Osteocyte (in vitro differentiated cells): ENCODE data around the gene NGEF. TPM values are rescaled to one million over a fixed set of nuclear protein-coding genes. Genes with fewer than 3 reads are reported as not detected.

Experiments
- DNase-seq: peaks from one replicate; pipeline ENCODE4 v3.0.0; 2021; ENCODE audit warnings: mixed read lengths; ENCODE audit not compliant: unreplicated experiment; ENCODE audit errors: extremely low spot score
- H3K27ac Mint-ChIP-seq: one replicate; pipeline ENCODE4 v1.8.0; 2021; ENCODE audit warnings: mild to moderate bottlenecking, mixed read lengths; ENCODE audit not compliant: unreplicated experiment
- H3K27me3 Mint-ChIP-seq: one replicate; pipeline ENCODE4 v1.8.0; 2021; ENCODE audit warnings: mixed read lengths; ENCODE audit not compliant: unreplicated experiment
- H3K36me3 Mint-ChIP-seq: one replicate; pipeline ENCODE4 v1.8.0; 2021; ENCODE audit warnings: mixed read lengths; ENCODE audit not compliant: unreplicated experiment
- H3K4me1 Mint-ChIP-seq: one replicate; pipeline ENCODE4 v1.8.0; 2021; ENCODE audit warnings: mixed read lengths; ENCODE audit not compliant: unreplicated experiment
- H3K4me3 Mint-ChIP-seq: one replicate; pipeline ENCODE4 v1.8.0; 2021; ENCODE audit warnings: mild to moderate bottlenecking, moderate library complexity, mixed read lengths; ENCODE audit not compliant: unreplicated experiment
- H3K9me3 Mint-ChIP-seq: one replicate; pipeline ENCODE4 v1.8.0; 2021; ENCODE audit warnings: mixed read lengths; ENCODE audit not compliant: unreplicated experiment
- total RNA-seq: library from RNA; stranded (reverse); gene quantifications from 2 replicates; pipeline ENCODE4 v1.2.1, GENCODE V29; 2021
- TF ChIP-seq, protein P1 (sequence below): fragments of 200-600 bp; sonication (generic); IDR thresholded peaks from 2 replicates; pipeline ENCODE4 v1.5.0; 2021; ENCODE audit warnings: antibody characterized with exemption, mild to moderate bottlenecking, moderate library complexity

The NGEF gene
- total RNA-seq, 1 donor from 2014 or later = 0.27 TPM

DNA sequence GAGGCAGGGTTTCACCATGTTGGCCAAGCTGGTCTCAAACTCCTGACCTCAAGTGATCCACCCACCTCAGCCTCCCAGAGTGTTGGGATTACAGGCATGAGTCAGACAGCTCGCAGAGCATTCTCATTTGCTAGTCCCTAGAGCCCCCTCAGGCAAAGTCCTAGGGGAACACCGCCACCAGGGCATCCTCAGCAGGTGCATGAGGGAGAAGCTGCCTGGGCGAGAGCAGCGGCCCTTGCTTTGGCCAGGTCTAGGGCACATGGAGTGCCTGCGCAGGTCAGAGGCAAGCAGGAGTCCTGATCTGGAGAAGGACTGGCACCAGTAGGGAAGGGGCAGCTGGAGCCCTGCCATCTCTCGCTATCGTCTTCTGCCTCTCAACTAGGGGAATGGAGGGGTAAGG, 32.4 kb downstream of the NGEF start:
- Mint-ChIP-seq H3K4me3 (no peak overlapping the region), H3K4me1 (peaks cover 11% of the 10 kb centered on the region), H3K36me3 (no peaks in the 10 kb centered on the region), H3K9me3 (no peaks in the 10 kb centered on the region), H3K27ac (no peak overlapping the region), H3K27me3 (peaks cover 19% of the 10 kb centered on the region)
- TF ChIP-seq, protein P1, sequence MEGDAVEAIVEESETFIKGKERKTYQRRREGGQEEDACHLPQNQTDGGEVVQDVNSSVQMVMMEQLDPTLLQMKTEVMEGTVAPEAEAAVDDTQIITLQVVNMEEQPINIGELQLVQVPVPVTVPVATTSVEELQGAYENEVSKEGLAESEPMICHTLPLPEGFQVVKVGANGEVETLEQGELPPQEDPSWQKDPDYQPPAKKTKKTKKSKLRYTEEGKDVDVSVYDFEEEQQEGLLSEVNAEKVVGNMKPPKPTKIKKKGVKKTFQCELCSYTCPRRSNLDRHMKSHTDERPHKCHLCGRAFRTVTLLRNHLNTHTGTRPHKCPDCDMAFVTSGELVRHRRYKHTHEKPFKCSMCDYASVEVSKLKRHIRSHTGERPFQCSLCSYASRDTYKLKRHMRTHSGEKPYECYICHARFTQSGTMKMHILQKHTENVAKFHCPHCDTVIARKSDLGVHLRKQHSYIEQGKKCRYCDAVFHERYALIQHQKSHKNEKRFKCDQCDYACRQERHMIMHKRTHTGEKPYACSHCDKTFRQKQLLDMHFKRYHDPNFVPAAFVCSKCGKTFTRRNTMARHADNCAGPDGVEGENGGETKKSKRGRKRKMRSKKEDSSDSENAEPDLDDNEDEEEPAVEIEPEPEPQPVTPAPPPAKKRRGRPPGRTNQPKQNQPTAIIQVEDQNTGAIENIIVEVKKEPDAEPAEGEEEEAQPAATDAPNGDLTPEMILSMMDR = no peak
- peak; percentile 69 for DNase-seq

DNA sequence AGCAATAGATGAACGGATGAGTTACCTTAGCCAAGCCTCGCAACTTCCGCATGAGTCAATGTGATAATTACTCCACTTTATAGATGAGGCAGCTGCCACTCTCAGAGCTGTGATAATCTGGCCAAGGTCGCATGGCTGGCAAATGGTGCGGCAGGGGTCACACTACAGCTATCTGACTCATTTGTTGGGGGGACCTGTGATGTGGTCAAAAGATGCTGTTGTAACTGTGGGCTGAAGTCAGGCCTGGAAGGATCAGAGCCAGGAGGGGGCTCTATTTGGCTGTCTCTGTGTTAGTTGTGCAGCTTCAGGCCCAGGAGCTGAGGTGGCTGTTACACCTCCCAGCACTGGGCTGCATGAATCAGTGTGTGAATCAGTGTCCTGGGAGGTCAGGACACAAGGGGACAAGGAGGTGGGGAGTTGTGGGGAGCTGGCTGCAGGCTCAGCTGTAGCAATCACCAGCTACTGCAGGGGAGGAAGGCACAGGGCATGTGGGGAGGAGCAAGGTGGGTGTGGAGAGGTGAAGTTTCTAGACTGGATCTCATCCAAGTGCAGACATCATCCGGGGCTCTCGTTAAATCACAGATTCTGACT, 33.1 kb downstream of the NGEF start:
- TF ChIP-seq, protein P1 = no peak
- no peak overlapping the region for H3K27ac Mint-ChIP-seq
- DNase-seq = peak; percentile 68
- H3K27me3 Mint-ChIP-seq = peaks cover 24% of the 10 kb centered on the region
- H3K4me3 Mint-ChIP-seq = no peak overlapping the region
- H3K4me1 Mint-ChIP-seq = peaks cover 11% of the 10 kb centered on the region
- no peaks in the 10 kb centered on the region for H3K9me3 Mint-ChIP-seq
- H3K36me3 Mint-ChIP-seq = no peaks in the 10 kb centered on the region

DNA sequence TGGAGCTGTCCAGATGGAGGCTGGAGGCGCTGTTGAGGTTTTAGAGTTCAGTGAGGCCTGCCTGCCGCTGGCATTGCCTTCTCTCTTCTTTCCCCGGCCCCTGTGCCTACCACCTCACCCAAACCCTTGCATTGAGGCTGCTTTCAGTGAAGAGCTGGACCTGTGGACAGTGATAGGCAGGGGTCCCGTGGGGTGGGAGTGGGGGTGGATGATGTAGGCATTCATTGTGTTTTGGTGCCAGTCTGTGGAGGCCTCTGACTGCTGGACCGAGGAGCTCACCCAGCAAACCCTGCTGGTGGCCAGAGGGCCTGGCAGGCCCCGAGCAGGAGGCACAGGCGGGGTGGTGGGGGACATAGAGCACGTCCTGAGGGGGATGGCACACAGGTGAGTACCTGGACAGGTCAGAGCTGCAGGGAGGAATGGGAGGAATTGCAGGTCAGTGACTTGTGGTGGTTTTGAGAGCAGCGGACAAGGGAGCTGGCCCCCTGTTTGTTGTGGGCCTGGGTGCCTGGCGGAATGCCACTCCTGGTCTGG, 35.6 kb downstream of the NGEF start:
- H3K9me3 Mint-ChIP-seq = no peaks in the 10 kb centered on the region
- peak; percentile 80 for DNase-seq
- TF ChIP-seq, protein P1 = no peak
- no peak overlapping the region for H3K27ac Mint-ChIP-seq
- H3K27me3 Mint-ChIP-seq = peaks cover 10% of the 10 kb centered on the region
- no peak overlapping the region for H3K4me3 Mint-ChIP-seq
- no peaks in the 10 kb centered on the region for H3K36me3 Mint-ChIP-seq
- H3K4me1 Mint-ChIP-seq = peaks cover 11% of the 10 kb centered on the region

DNA sequence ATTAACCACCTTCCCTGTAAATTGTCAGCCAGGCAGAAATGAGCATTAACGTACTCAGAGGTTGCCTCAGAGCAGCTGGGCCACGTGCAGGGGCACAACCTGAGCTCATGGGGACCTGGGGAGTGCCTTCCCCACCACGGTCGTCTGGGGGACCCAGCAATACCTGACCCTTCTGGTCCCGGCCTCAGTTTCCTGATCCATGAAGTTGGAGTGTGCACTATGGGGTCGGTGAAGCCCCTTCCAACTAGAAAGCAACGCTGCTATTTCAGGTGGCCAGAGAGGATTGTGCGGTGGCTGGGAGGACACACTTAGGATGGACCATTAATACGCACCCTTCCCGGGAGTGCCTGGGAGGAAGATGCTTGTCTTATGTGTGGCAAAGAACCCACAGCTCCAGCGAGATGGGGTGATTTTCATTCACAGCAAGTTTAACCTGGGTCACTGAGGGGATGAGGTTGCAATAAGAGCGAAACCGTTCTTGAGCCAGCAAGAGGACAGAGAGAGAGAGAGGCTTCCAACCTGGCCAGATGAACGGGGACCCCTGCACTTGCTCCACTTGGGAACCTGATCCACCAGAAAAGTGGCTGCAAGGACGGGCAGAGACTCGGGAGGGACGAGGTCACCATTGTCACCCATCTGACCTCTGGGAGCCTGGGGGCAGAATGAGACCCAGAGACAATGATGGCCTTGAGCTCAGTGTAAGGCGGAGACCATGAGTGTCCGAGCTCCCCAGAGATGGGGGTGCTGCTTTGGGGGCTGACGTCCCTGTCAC, 36.2 kb downstream of the NGEF start:
- DNase-seq = peak; percentile 72
- TF ChIP-seq, protein P1 = no peak
- H3K27ac Mint-ChIP-seq = no peak overlapping the region
- no peaks in the 10 kb centered on the region for H3K9me3 Mint-ChIP-seq
- peaks cover 11% of the 10 kb centered on the region for H3K4me1 Mint-ChIP-seq
- no peaks in the 10 kb centered on the region for H3K36me3 Mint-ChIP-seq
- H3K4me3 Mint-ChIP-seq = no peak overlapping the region
- H3K27me3 Mint-ChIP-seq = peaks cover 11% of the 10 kb centered on the region

DNA sequence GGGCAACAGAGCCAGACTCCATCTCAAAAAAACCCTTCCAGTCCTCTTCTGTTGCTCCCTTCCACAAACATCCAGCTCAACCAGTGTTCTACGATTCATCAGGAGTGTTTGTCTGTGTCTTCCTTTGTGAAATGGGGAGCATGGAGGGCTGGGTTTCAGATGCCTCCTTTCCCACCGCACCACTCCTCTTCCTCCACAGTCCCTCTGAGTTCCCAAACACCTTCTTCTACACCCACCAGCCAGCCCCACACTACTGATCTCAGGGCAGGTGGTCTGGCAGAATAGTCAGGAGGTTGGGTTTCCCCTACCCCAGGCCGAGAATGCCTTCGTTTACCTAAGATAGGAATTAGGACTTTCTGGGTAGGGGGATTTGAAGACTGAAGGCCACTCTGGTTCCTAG, 36.9 kb downstream of the NGEF start:
- Mint-ChIP-seq H3K4me3 (no peak overlapping the region), H3K27me3 (peaks cover 14% of the 10 kb centered on the region), H3K36me3 (no peaks in the 10 kb centered on the region), H3K27ac (no peak overlapping the region), H3K4me1 (peaks cover 11% of the 10 kb centered on the region), H3K9me3 (no peaks in the 10 kb centered on the region)
- TF ChIP-seq, protein P1 = no peak
- peak; percentile 53 for DNase-seq
